HL-60 (cell line): ENCODE results near the gene SFTPA2.
A peak's percentile ranks its signal among the peaks of the same experiment; 100 is the strongest.
"Not testable (repeated sequence)": the region's sequence is repeated elsewhere in the genome, so short reads cannot be mapped to it uniquely, and the experiment has no call there.

Experiments used
- DNase-seq, 2 experiments: peaks; one replicate each; pipeline ENCODE4 v3.0.0-alpha.2; 2010 to 2020; ENCODE audit warnings: low read depth in 1 of 2, low spot score in 1 of 2
- H3K27ac ChIP-seq: fragments of 250-450 bp; sonication (Bioruptor Pico); replicated peaks from 2 replicates; pipeline ENCODE4 v1.5.1; 2020; ENCODE audit warnings: mild to moderate bottlenecking, moderate library complexity
- H3K27me3 ChIP-seq: fragments of 250-450 bp; sonication (Bioruptor Pico); 2 replicates; pipeline ENCODE4 v1.5.1; 2021; ENCODE audit warnings: mild to moderate bottlenecking, moderate library complexity; ENCODE audit not compliant: insufficient read depth, poor library complexity, severe bottlenecking
- H3K4me3 ChIP-seq: replicated peaks from 2 replicates; pipeline ENCODE4 v1.5.1; 2011; ENCODE audit warnings: mild to moderate bottlenecking, control low read depth, low read length; ENCODE audit not compliant: insufficient read depth
- CTCF ChIP-seq: IDR thresholded peaks from one replicate; pipeline ENCODE4 v1.5.1; 2011; ENCODE audit warnings: low read length, control low read depth, inconsistent platforms; ENCODE audit not compliant: insufficient read depth
- GABPA ChIP-seq: IDR thresholded peaks from 2 replicates; pipeline ENCODE4 v1.6.1; 2012; ENCODE audit warnings: low read depth
- POLR2AphosphoS5 ChIP-seq: IDR thresholded peaks from 2 replicates; pipeline ENCODE4 v1.6.1; 2012; ENCODE audit warnings: low read depth
- SPI1 ChIP-seq: IDR thresholded peaks from 2 replicates; pipeline ENCODE4 v1.6.1; 2012; ENCODE audit warnings: low read depth, mild to moderate bottlenecking, borderline replicate concordance
- TF ChIP-seq, protein P1 (sequence below): IDR thresholded peaks from 2 replicates; pipeline ENCODE4 v1.6.1; 2012; ENCODE audit warnings: low read depth; ENCODE audit not compliant: insufficient replicate concordance

Gene SFTPA2

GRCh38 chr10:79562135-79562756, 2.0 kb upstream of the SFTPA2 start:
- peak; percentile 83 for TF ChIP-seq CTCF
- TF ChIP-seq SPI1: no peak
- H3K27ac ChIP-seq: no peak overlapping the region
- peaks cover 2% of the 10 kb centered on the region for H3K27me3 ChIP-seq
- DNase-seq: peak; percentile 7 to 76
- no peak overlapping the region for H3K4me3 ChIP-seq

DNA sequence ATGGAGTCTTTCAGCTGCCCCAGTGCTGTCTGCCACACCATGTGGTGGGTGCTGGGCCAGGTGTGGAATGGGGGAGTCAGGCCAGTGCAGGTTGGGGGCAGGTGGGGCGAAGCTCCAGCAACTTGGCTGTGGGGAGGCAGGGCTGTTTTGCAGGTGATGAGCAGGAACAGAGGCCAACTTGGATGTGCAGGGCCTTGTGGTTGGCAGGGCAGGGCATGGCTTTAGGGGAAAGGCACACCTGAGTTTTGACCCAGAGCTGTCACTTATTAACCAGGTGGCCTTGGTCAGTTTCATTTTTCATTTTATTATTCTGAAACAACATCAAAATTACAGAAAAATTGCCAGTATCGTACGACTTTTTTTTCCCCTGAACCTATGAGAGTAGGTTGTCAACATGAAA, 1.1 kb upstream of the SFTPA2 start:
- Histone ChIP-seq H3K27ac (no peak overlapping the region), H3K27me3 (peaks cover 2% of the 10 kb centered on the region), H3K4me3 (no peak overlapping the region)
- TF ChIP-seq GABPA: no peak
- no peak for TF ChIP-seq CTCF
- no peak for TF ChIP-seq POLR2AphosphoS5
- TF ChIP-seq, protein P1, sequence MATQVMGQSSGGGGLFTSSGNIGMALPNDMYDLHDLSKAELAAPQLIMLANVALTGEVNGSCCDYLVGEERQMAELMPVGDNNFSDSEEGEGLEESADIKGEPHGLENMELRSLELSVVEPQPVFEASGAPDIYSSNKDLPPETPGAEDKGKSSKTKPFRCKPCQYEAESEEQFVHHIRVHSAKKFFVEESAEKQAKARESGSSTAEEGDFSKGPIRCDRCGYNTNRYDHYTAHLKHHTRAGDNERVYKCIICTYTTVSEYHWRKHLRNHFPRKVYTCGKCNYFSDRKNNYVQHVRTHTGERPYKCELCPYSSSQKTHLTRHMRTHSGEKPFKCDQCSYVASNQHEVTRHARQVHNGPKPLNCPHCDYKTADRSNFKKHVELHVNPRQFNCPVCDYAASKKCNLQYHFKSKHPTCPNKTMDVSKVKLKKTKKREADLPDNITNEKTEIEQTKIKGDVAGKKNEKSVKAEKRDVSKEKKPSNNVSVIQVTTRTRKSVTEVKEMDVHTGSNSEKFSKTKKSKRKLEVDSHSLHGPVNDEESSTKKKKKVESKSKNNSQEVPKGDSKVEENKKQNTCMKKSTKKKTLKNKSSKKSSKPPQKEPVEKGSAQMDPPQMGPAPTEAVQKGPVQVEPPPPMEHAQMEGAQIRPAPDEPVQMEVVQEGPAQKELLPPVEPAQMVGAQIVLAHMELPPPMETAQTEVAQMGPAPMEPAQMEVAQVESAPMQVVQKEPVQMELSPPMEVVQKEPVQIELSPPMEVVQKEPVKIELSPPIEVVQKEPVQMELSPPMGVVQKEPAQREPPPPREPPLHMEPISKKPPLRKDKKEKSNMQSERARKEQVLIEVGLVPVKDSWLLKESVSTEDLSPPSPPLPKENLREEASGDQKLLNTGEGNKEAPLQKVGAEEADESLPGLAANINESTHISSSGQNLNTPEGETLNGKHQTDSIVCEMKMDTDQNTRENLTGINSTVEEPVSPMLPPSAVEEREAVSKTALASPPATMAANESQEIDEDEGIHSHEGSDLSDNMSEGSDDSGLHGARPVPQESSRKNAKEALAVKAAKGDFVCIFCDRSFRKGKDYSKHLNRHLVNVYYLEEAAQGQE: no peak
- no peak for TF ChIP-seq SPI1
- no peak for DNase-seq

DNA sequence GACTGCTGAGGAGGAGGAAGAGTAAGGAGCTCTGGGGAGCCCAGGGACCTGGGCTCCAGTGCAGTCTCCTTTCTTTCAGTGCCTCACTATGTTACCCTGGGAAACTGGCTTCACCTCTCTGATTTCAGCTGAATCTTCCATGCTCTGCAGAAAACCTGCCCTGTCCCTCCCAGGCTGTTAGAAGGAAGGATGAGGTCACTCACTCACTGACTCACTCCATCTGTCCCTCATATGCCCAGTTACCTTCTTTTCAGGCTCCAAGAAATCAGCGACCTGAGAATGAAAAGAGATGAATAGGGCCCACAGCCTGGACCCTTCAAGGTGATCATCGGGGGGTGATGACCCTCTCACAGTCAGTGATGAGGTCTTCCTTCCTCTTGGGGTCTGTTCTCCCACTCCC, 481 bp downstream of the SFTPA2 start:
- Histone ChIP-seq H3K4me3 (no peak overlapping the region), H3K27me3 (peaks cover 2% of the 10 kb centered on the region), H3K27ac (no peak overlapping the region)
- TF ChIP-seq SPI1 (no peak), GABPA (no peak), POLR2AphosphoS5 (no peak), CTCF (no peak)
- TF ChIP-seq, protein P1: no peak
- DNase-seq: no peak

DNA sequence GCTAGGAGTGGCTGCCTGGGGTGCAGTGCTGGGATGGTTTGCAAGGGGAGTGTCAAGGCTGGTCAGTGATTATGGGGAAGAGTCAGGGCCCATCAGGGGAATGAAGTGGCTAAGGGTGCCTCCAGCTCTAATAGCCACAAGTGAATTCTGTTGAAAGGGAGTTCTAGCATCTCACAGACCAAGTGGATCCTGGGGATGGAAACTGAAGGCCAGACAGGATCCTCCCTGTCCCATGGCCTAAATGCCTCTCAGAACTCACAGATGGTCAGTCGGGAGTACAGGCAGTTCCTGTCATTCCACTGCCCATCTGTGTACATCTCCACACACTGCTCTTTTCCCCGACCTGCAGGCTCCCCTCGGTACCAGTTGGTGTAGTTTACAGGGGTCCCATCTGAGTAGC, 3.2 kb downstream of the SFTPA2 start:
- not testable (repeated sequence) for H3K4me3 ChIP-seq, H3K27ac ChIP-seq, H3K27me3 ChIP-seq, DNase-seq
